Mesenchymal stem cell (in vitro differentiated cells and primary cell): Measurements from ENCODE around the gene PTPRQ.

ENCODE experiments used
- DNase-seq: peaks from one replicate; pipeline ENCODE4 v3.0.0-alpha.2; 2013
- H2AFZ ChIP-seq: one replicate; pipeline ENCODE4 v1.6.1; 2013; ENCODE audit warnings: low read depth, mild to moderate bottlenecking, control low read depth, inconsistent platforms, low read length, moderate library complexity
- H2AK5ac ChIP-seq: 2 replicates; pipeline ENCODE4 v1.6.1; 2013; ENCODE audit warnings: low read length, moderate library complexity, mild to moderate bottlenecking, inconsistent platforms; ENCODE audit not compliant: severe bottlenecking
- H2BK120ac ChIP-seq: one replicate; pipeline ENCODE4 v1.6.1; 2013; ENCODE audit warnings: low read depth, mild to moderate bottlenecking, inconsistent platforms, low read length, moderate library complexity
- H2BK12ac ChIP-seq, 2 experiments: one replicate each; pipeline ENCODE4 v1.6.1; 2013; ENCODE audit warnings: inconsistent platforms in 2 of 2, low read length in 2 of 2, mild to moderate bottlenecking in 2 of 2, moderate library complexity in 2 of 2, control low read depth in 1 of 2
- H2BK15ac ChIP-seq: one replicate; pipeline ENCODE4 v1.6.1; 2013; ENCODE audit warnings: mild to moderate bottlenecking, low read depth, inconsistent platforms; ENCODE audit not compliant: poor library complexity, severe bottlenecking
- H2BK5ac ChIP-seq: 2 replicates; pipeline ENCODE4 v1.6.1; 2013; ENCODE audit warnings: low read depth, mild to moderate bottlenecking, low read length, control low read depth, inconsistent platforms; ENCODE audit not compliant: poor library complexity, severe bottlenecking
- H3K14ac ChIP-seq, 2 experiments: one replicate each; pipeline ENCODE4 v1.6.1; 2013; ENCODE audit warnings: inconsistent platforms in 2 of 2, low read length in 2 of 2, control low read depth in 1 of 2, mild to moderate bottlenecking in 1 of 2, moderate library complexity in 1 of 2
- H3K18ac ChIP-seq, 2 experiments: one replicate each; pipeline ENCODE4 v1.6.1; 2013; ENCODE audit warnings: inconsistent platforms in 2 of 2, low read length in 2 of 2, control low read depth in 1 of 2, low read depth in 1 of 2, mild to moderate bottlenecking in 1 of 2
- H3K23ac ChIP-seq, 2 experiments: one replicate each; pipeline ENCODE4 v1.6.1; 2013; ENCODE audit warnings: inconsistent platforms in 2 of 2, low read length in 2 of 2, mild to moderate bottlenecking in 2 of 2, moderate library complexity in 2 of 2, control low read depth in 1 of 2
- H3K27ac ChIP-seq: 2 replicates; pipeline ENCODE4 v1.5.1; 2013; ENCODE audit warnings: mild to moderate bottlenecking, moderate library complexity, low read length, control low read depth, inconsistent platforms; ENCODE audit not compliant: poor library complexity, severe bottlenecking
- H3K27me3 ChIP-seq, 2 experiments: 2 replicates each; pipeline versions ENCODE4 v1.6.1 to v1.7.0; 2013; ENCODE audit warnings: low read length in 2 of 2, mild to moderate bottlenecking in 2 of 2, moderate library complexity in 2 of 2, control low read depth in 1 of 2, inconsistent platforms in 1 of 2; ENCODE audit not compliant: control insufficient read depth in 1 of 2, insufficient read depth in 1 of 2
- H3K36me3 ChIP-seq, 2 experiments: 2 replicates each; pipeline versions ENCODE4 v1.6.1 to v1.7.0; 2013; ENCODE audit warnings: low read length in 2 of 2, control low read depth in 1 of 2, inconsistent platforms in 1 of 2, low read depth in 1 of 2, mild to moderate bottlenecking in 1 of 2; ENCODE audit not compliant: insufficient read depth in 2 of 2, control insufficient read depth in 1 of 2
- H3K4ac ChIP-seq, 2 experiments: one replicate each; pipeline ENCODE4 v1.6.1; 2013; ENCODE audit warnings: inconsistent platforms in 2 of 2, low read length in 2 of 2, mild to moderate bottlenecking in 2 of 2, moderate library complexity in 2 of 2, control low read depth in 1 of 2, low read depth in 1 of 2
- H3K4me1 ChIP-seq: 2 replicates; pipeline ENCODE4 v1.6.1; 2013; ENCODE audit warnings: low read depth, low read length, control low read depth; ENCODE audit not compliant: control insufficient read depth, insufficient read depth
- H3K4me2 ChIP-seq: 2 replicates; pipeline ENCODE4 v1.6.1; 2013; ENCODE audit warnings: low read length, mild to moderate bottlenecking, inconsistent platforms; ENCODE audit not compliant: poor library complexity, severe bottlenecking
- H3K4me3 ChIP-seq, 2 experiments: 2 replicates each; pipeline versions ENCODE4 v1.5.1 to v1.7.0; 2013; ENCODE audit warnings: low read length in 2 of 2, mild to moderate bottlenecking in 2 of 2, control low read depth in 1 of 2, low read depth in 1 of 2; ENCODE audit not compliant: insufficient read depth in 1 of 2
- H3K79me1 ChIP-seq: replicated peaks from 2 replicates; pipeline ENCODE4 v1.6.1; 2013; ENCODE audit warnings: mild to moderate bottlenecking, control low read depth, low read length, inconsistent platforms; ENCODE audit not compliant: poor library complexity, severe bottlenecking
- H3K9ac ChIP-seq: 2 replicates; pipeline ENCODE4 v1.7.0; 2013; ENCODE audit warnings: mild to moderate bottlenecking, low read length, moderate library complexity
- H3K9me3 ChIP-seq: 2 replicates; pipeline ENCODE4 v1.7.0; 2013; ENCODE audit warnings: mild to moderate bottlenecking, low read length; ENCODE audit not compliant: control insufficient read depth
- H4K8ac ChIP-seq: one replicate; pipeline ENCODE4 v1.6.1; 2013; ENCODE audit warnings: inconsistent platforms, mild to moderate bottlenecking, low read length, moderate library complexity
- H4K91ac ChIP-seq: one replicate; pipeline ENCODE4 v1.6.1; 2013; ENCODE audit warnings: mild to moderate bottlenecking, low read length, inconsistent platforms
- WGBS: methylation state at CpG from one replicate; pipeline ENCODE4 v1.1.7; 2013; ENCODE audit warnings: mixed read lengths; 5-methylcytosine and 5-hydroxymethylcytosine counted together

Gene PTPRQ

GRCh38 chr12:80710727-80711449 is 266.9 kb downstream of the PTPRQ start:
- H2BK5ac ChIP-seq: no peak overlapping the region
- DNase-seq: no peak
- no peaks in the 10 kb centered on the region for H3K79me1 ChIP-seq
- no peak overlapping the region for H3K14ac ChIP-seq
- no peak overlapping the region for H3K18ac ChIP-seq
- no peak overlapping the region for H3K4me2 ChIP-seq
- H4K91ac ChIP-seq: no peak overlapping the region
- H2AK5ac ChIP-seq: no peak overlapping the region
- no peaks in the 10 kb centered on the region for H3K36me3 ChIP-seq
- no peak overlapping the region for H3K4me3 ChIP-seq
- H3K9me3 ChIP-seq: no peaks in the 10 kb centered on the region
- H3K4ac ChIP-seq: no peak overlapping the region
- peaks cover 11% of the 10 kb centered on the region for H3K4me1 ChIP-seq
- no peak overlapping the region for H2AFZ ChIP-seq
- no peak overlapping the region for H3K27ac ChIP-seq
- no peak overlapping the region for H2BK12ac ChIP-seq
- no peak overlapping the region for H3K9ac ChIP-seq
- no peak overlapping the region for H2BK120ac ChIP-seq
- peaks cover 0 to 56% of the 10 kb centered on the region in 2 experiments for H3K27me3 ChIP-seq
- 88% methylated on average over 1 of the region's 1 CpG for WGBS
- H3K23ac ChIP-seq: no peak overlapping the region
- no peak overlapping the region for H4K8ac ChIP-seq
- no peak overlapping the region for H2BK15ac ChIP-seq

GRCh38 chr12:80711866-80712265 is 267.8 kb downstream of the PTPRQ start:
- Histone ChIP-seq H3K4me3 (no peak overlapping the region), H4K8ac (no peak overlapping the region), H3K23ac (no peak overlapping the region), H3K27ac (no peak overlapping the region), H4K91ac (no peak overlapping the region), H2BK12ac (no peak overlapping the region), H2BK120ac (no peak overlapping the region), H2BK5ac (no peak overlapping the region), H3K14ac (no peak overlapping the region), H3K4me1 (peaks cover 11% of the 10 kb centered on the region), H2AFZ (no peak overlapping the region), H3K4me2 (no peak overlapping the region), H2AK5ac (no peak overlapping the region), H3K9me3 (no peaks in the 10 kb centered on the region), H3K36me3 (no peaks in the 10 kb centered on the region), H3K27me3 (peaks cover 0 to 66% of the 10 kb centered on the region in 2 experiments), H3K4ac (no peak overlapping the region), H3K79me1 (no peaks in the 10 kb centered on the region), H3K18ac (no peak overlapping the region), H3K9ac (no peak overlapping the region), H2BK15ac (no peak overlapping the region)
- DNase-seq: no peak
- WGBS: no CpG with 5 or more reads among the region's 1 CpG

GRCh38 chr12:80712866-80713265 is 268.8 kb downstream of the PTPRQ start:
- Histone ChIP-seq H4K8ac (no peak overlapping the region), H3K23ac (no peak overlapping the region), H2BK5ac (no peak overlapping the region), H2BK120ac (no peak overlapping the region), H3K4ac (no peak overlapping the region), H4K91ac (no peak overlapping the region), H2AFZ (no peak overlapping the region), H3K4me1 (peaks cover 9% of the 10 kb centered on the region), H3K9me3 (peaks cover 2% of the 10 kb centered on the region), H3K36me3 (no peaks in the 10 kb centered on the region), H3K18ac (no peak overlapping the region), H3K79me1 (no peaks in the 10 kb centered on the region), H3K14ac (no peak overlapping the region), H3K9ac (no peak overlapping the region), H2BK15ac (no peak overlapping the region), H2BK12ac (no peak overlapping the region), H2AK5ac (no peak overlapping the region), H3K27me3 (peaks cover 0 to 70% of the 10 kb centered on the region in 2 experiments), H3K4me2 (no peak overlapping the region), H3K4me3 (no peak overlapping the region), H3K27ac (no peak overlapping the region)
- no peak for DNase-seq

- no peaks in the 10 kb centered on the region for H3K36me3 ChIP-seq
- H3K9ac ChIP-seq: no peak overlapping the region
- no peak overlapping the region for H2BK12ac ChIP-seq
- H2BK5ac ChIP-seq: no peak overlapping the region
- H3K14ac ChIP-seq: no peak overlapping the region
- no peak overlapping the region for H3K4ac ChIP-seq
- no peak overlapping the region for H4K91ac ChIP-seq
- H3K18ac ChIP-seq: no peak overlapping the region
- no peak overlapping the region for H3K27ac ChIP-seq
- H3K4me3 ChIP-seq: peak overlapping the region in 1 of 2 experiments; percentile 74
- H3K23ac ChIP-seq: no peak overlapping the region
- H3K4me2 ChIP-seq: peak overlapping the region; percentile 78
- no peak overlapping the region for H4K8ac ChIP-seq
- peaks cover 2% of the 10 kb centered on the region for H3K9me3 ChIP-seq
- no peak overlapping the region for H2AFZ ChIP-seq
- peaks cover 0 to 69% of the 10 kb centered on the region in 2 experiments for H3K27me3 ChIP-seq
- H3K4me1 ChIP-seq: peaks cover 6% of the 10 kb centered on the region
- WGBS: 78% methylated on average over 1 of the region's 4 CpGs
- no peak overlapping the region for H2BK15ac ChIP-seq
- no peaks in the 10 kb centered on the region for H3K79me1 ChIP-seq
- no peak overlapping the region for H2AK5ac ChIP-seq
- DNase-seq: no peak
- no peak overlapping the region for H2BK120ac ChIP-seq
Measured at GRCh38 chr12:80713419-80713818, 269.4 kb downstream of the PTPRQ start.
